K562 treated with DMSO at 1 percent for 4 hours (cell line): Measurements from ENCODE around the gene ASIC1. TPM values are rescaled to one million over a fixed set of nuclear protein-coding genes. Genes with fewer than 3 reads are reported as not detected.

Experiments
- total RNA-seq: library from RNA; unstranded; fragments of 300-600 nt; gene quantifications from 2 replicates; pipeline ENCODE4 v1.2.3, GENCODE V29; 2022; ENCODE audit not compliant: insufficient read depth

The ASIC1 gene
- total RNA-seq = 0.48 and 1.5 TPM in 2 replicates

GRCh38 chr12:50057000-50057841 is at the start of gene ASIC1:
Gene ASIC1, plus strand, starts transcription at chr12:50057596. Its CDS starts 1,171 bp downstream, at chr12:50058767.

GRCh38 chr12:50025187-50026059 is 32.0 kb upstream of the ASIC1 start, which contains the start of gene RACGAP1:
Gene RACGAP1, minus strand, starts transcription at chr12:50025494. Its CDS starts 8,779 bp downstream, at chr12:50016715.

DNA sequence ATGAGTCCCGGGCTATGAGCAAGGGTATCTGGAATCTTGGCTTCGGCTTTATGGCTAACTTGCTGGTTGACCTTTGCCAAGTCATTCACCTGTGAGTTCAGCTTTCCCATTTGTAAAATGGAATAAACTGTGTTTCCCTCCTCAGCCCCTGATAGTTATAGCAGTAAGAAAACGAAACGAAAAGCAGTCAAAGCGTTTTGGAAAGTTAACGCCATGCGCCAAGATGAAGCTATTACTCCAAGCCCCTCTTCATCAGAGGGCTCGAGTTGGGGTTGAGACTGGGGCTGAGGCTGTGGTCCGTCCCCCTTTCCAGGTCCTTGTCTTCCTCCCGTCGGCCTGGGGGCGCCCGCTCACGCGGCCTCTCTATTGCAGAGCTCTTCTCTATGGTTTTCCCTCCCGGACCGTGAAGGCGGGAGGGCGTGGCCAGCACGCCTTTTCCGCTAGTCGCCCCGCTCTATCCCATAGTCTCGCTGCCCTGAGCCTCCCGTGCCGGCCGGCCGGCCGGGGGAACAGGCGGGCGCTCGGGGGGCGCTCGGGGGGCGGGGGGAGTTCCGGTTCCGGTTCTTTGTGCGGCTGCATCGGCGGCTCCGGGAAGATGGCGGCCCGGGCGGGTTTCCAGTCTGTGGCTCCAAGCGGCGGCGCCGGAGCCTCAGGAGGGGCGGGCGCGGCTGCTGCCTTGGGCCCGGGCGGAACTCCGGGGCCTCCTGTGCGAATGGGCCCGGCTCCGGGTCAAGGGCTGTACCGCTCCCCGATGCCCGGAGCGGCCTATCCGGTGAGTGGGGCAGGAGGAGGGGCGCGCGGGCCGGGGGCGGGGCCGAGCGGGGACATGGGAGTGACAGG is 27.6 kb downstream of the ASIC1 start, which contains the start of gene SMARCD1:
TSS of gene SMARCD1 (plus strand) at position 568 of the 840 bp plus-strand sequence. CDS start at position 596, 28 bp downstream.

DNA sequence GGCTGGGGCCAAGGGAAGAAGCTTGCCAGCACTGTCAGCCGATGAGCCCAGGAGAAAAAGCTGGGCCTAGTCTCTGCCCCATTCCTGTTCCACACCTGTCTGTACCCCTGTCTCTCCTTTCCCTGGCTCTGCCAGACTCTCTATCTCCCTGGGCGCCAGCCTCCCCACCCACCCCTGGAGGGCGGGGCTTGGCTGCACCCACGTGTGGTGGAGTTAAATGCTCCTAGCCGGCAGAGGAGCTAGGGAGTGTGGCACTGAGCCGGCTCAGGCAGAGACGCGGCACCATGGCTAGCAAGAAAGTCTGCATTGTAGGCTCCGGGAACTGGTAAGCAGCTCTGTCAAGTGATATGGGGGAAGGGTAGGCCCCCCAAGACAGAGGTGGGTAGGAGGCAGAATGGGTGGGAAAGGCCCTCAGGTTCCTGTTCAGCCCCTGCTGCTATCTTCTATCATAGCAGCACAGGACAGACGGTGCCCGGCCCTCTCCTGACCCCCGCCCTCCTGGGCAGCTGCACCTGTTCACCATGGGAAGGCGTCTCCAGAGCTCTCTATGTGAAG is 46.4 kb downstream of the ASIC1 start, which contains the start of gene GPD1:
TSS of gene GPD1 (plus strand) at position 242 of the 555 bp plus-strand sequence. CDS start at position 285, 43 bp downstream.

DNA sequence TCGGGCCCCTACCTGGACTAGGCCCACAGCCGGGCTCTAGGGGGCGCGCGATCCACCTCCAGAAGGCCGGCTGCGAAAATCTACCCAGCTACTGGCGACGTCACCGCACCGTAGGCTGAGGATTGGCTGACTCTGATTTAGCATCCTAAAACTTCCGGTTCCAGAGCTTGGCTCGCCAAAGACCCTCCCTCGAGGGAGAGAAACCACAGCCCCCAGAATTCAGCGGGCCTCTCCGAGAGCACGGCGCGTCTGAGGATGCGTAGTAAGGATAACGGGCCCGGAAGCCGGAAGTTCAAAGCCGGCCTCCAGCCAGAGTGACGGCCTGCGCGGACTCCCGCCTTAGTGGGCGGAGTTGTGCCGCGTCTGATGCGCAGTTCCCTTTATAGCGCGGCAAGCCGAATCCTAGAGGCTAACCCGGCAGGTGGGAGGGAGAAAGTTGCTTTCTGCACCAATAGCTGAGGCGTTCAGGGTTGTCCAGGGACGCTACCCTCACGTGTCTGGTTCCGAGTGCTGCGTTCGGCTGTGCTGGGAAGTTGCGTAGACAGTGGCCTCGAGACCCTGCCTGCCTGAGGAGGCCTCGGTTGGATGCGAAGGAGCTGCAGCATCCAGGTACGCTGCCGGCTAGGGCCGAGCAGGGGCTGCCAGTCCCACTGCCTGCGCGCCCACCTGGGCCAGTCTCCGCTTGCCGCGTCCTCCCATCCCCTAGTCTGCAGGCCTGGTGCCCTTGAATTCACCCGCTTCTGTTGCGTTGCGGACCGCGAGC is 54.5 kb downstream of the ASIC1 start, which contains the start of gene COX14:
TSS of gene COX14 (plus strand) at position 544 of the 763 bp plus-strand sequence. CDS start 7,808 bp downstream, outside the sequence.

Other genes with a start within 250 kb of the ASIC1 start
- gene NCKAP5L, start 229.2 kb upstream of the ASIC1 start, total RNA-seq = 11.4 and 14.3 TPM in 2 replicates
- 4.5 and 6.2 TPM in 2 replicates for gene BCDIN3D, start 214.5 kb upstream of the ASIC1 start, total RNA-seq
- 0.33 and 0.44 TPM in 2 replicates for gene FAIM2, start 153.7 kb upstream of the ASIC1 start, total RNA-seq
- not detected in 2 replicates for gene AQP2, start 106.9 kb upstream of the ASIC1 start, total RNA-seq
- not detected in 2 replicates for gene AQP5, start 95.7 kb upstream of the ASIC1 start, total RNA-seq
- not detected in 2 replicates for gene AQP6, start 84.6 kb upstream of the ASIC1 start, total RNA-seq
- 53.6 and 54.7 TPM in 2 replicates for gene RACGAP1, start 32.1 kb upstream of the ASIC1 start, total RNA-seq
- gene SMARCD1, start 27.7 kb downstream of the ASIC1 start, total RNA-seq = 52.6 and 62.0 TPM in 2 replicates
- gene GPD1, start 46.4 kb downstream of the ASIC1 start, total RNA-seq = 0.25 TPM in 1 of 2 replicates, not detected in the other
- 44.6 and 64.7 TPM in 2 replicates for gene COX14, start 54.6 kb downstream of the ASIC1 start, total RNA-seq
- gene CERS5, start 109.8 kb downstream of the ASIC1 start, total RNA-seq = 20.9 and 24.8 TPM in 2 replicates
- gene LIMA1, start 225.9 kb downstream of the ASIC1 start, total RNA-seq = 14.2 and 16.8 TPM in 2 replicates